Neural cell (in vitro differentiated cells): ENCODE data around the gene APBB2. TPM values are rescaled to one million over a fixed set of nuclear protein-coding genes. Genes with fewer than 3 reads are reported as not detected.

Experiments used
- H2AFZ ChIP-seq: fragments of 200-600, 300-800 bp; sonication (generic), shearing (Covaris generic); 2 replicates; pipeline ENCODE4 v1.6.0; 2014; ENCODE audit warnings: low read depth, mild to moderate bottlenecking, antibody characterized with exemption, low read length, moderate library complexity
- H3F3A ChIP-seq: fragments of 200-600 bp; shearing (Covaris generic); 2 replicates; pipeline ENCODE4 v1.6.1; 2016; ENCODE audit warnings: mild to moderate bottlenecking, moderate library complexity, mixed read lengths, antibody characterized with exemption, low read length; ENCODE audit not compliant: insufficient read depth, poor library complexity, severe bottlenecking
- H3K27ac ChIP-seq: fragments of 200-600, 300-800 bp; sonication (generic), shearing (Covaris generic); 2 replicates; pipeline ENCODE4 v1.5.1; 2014; ENCODE audit warnings: mild to moderate bottlenecking, low read length, moderate library complexity
- H3K27me3 ChIP-seq: fragments of 300-800, 200-600 bp; sonication (generic), shearing (Covaris generic); 2 replicates; pipeline ENCODE4 v1.6.0; 2014; ENCODE audit warnings: mild to moderate bottlenecking, low read depth, low read length, moderate library complexity; ENCODE audit not compliant: insufficient read depth
- H3K36me3 ChIP-seq: fragments of 300-800, 200-600 bp; sonication (generic), shearing (Covaris generic); 2 replicates; pipeline ENCODE4 v1.5.1; 2014; ENCODE audit warnings: mild to moderate bottlenecking, antibody characterized with exemption, low read length, moderate library complexity; ENCODE audit not compliant: insufficient read depth
- H3K4me2 ChIP-seq: fragments of 300-800, 200-600 bp; sonication (generic), shearing (Covaris generic); 2 replicates; pipeline ENCODE4 v1.6.0; 2014; ENCODE audit warnings: mild to moderate bottlenecking, low read length
- H3K4me3 ChIP-seq: fragments of 300-800, 200-600 bp; sonication (generic), shearing (Covaris generic); 2 replicates; pipeline ENCODE4 v1.5.1; 2014; ENCODE audit warnings: mild to moderate bottlenecking, low read length, moderate library complexity
- H3K79me2 ChIP-seq: fragments of 200-600 bp; shearing (Covaris generic); replicated peaks from 2 replicates; pipeline ENCODE4 v1.6.0; 2014; ENCODE audit warnings: mild to moderate bottlenecking, low read length, moderate library complexity; ENCODE audit not compliant: insufficient read depth
- H3K9ac ChIP-seq: fragments of 300-800, 200-600 bp; sonication (generic), shearing (Covaris generic); 2 replicates; pipeline ENCODE4 v1.6.1; 2016; ENCODE audit warnings: mild to moderate bottlenecking, low read length, mixed read lengths
- H3K9me2 ChIP-seq: fragments of 200-600 bp; shearing (Covaris generic); 2 replicates; pipeline ENCODE4 v1.6.1; 2016; ENCODE audit warnings: mild to moderate bottlenecking, low read length, mixed read lengths; ENCODE audit not compliant: insufficient read depth
- H3K9me3 ChIP-seq: fragments of 200-600, 300-800 bp; sonication (generic), shearing (Covaris generic); 2 replicates; pipeline ENCODE4 v1.6.1; 2016; ENCODE audit warnings: mild to moderate bottlenecking, mixed run types, low read length, moderate library complexity, mixed read lengths
- H4K20me1 ChIP-seq: fragments of 200-600 bp; shearing (Covaris generic); 2 replicates; pipeline ENCODE4 v1.6.1; 2016; ENCODE audit warnings: mild to moderate bottlenecking, mixed run types; ENCODE audit not compliant: insufficient read depth
- CTCF ChIP-seq: fragments of 450-650 bp; IDR thresholded peaks from 2 replicates; pipeline ENCODE4 v1.5.1; 2014; ENCODE audit warnings: antibody characterized with exemption, mild to moderate bottlenecking, moderate library complexity; ENCODE audit not compliant: poor library complexity, severe bottlenecking
- EP300 ChIP-seq: fragments of 450-650 bp; conservative IDR thresholded peaks from 2 replicates; pipeline ENCODE4 v1.6.1; 2014; ENCODE audit warnings: antibody characterized with exemption, mild to moderate bottlenecking, moderate library complexity; ENCODE audit not compliant: poor library complexity, severe bottlenecking
- EZH2 ChIP-seq: fragments of 200-600, 300-800 bp; shearing (Covaris generic), sonication (generic); IDR thresholded peaks from 2 replicates; pipeline ENCODE4 v1.6.1; 2014; ENCODE audit warnings: antibody characterized with exemption, low read length, borderline replicate concordance, mild to moderate bottlenecking; ENCODE audit not compliant: insufficient read depth, poor library complexity, severe bottlenecking
- MXI1 ChIP-seq: fragments of 450-650 bp; conservative IDR thresholded peaks from 2 replicates; pipeline ENCODE4 v1.6.1; 2014; ENCODE audit warnings: antibody characterized with exemption, mild to moderate bottlenecking; ENCODE audit not compliant: poor library complexity, severe bottlenecking
- POLR2AphosphoS5 ChIP-seq: IDR thresholded peaks from 2 replicates; pipeline ENCODE4 v1.6.1; 2012
- RAD21 ChIP-seq: fragments of 450-650 bp; conservative IDR thresholded peaks from 2 replicates; pipeline ENCODE4 v1.6.1; 2014; ENCODE audit warnings: antibody characterized with exemption, mild to moderate bottlenecking, moderate library complexity
- REST ChIP-seq: IDR thresholded peaks from 2 replicates; pipeline ENCODE4 v1.6.1; 2012; ENCODE audit warnings: borderline replicate concordance
- SMC3 ChIP-seq: fragments of 450-650 bp; conservative IDR thresholded peaks from 2 replicates; pipeline ENCODE4 v1.6.1; 2014; ENCODE audit warnings: antibody characterized with exemption, mild to moderate bottlenecking, moderate library complexity; ENCODE audit not compliant: poor library complexity
- TAF1 ChIP-seq: IDR thresholded peaks from 2 replicates; pipeline ENCODE4 v1.6.1; 2012; ENCODE audit warnings: low read depth
- polyA plus RNA-seq: library from polyadenylated mRNA; depleted of rRNA; stranded (reverse); fragments of >200 nt; gene quantifications from 2 replicates; pipeline ENCODE4 v1.2.3, GENCODE V29; 2014

APBB2 gene
- polyA plus RNA-seq, 1 donor from 2014 or later, result 41.9 TPM

- Histone ChIP-seq H3F3A (peaks cover 11% of the 10 kb centered on the region), H3K9ac (peak overlapping the region; percentile 98), H3K9me2 (no peaks in the 10 kb centered on the region), H3K27ac (peak overlapping the region; percentile 98), H4K20me1 (peaks cover 38% of the 10 kb centered on the region), H3K27me3 (no peaks in the 10 kb centered on the region), H2AFZ (no peak overlapping the region), H3K4me2 (peak overlapping the region; percentile 93), H3K36me3 (peaks cover 23% of the 10 kb centered on the region), H3K9me3 (no peaks in the 10 kb centered on the region), H3K79me2 (peaks cover 46% of the 10 kb centered on the region), H3K4me3 (peak overlapping the region; percentile 89)
- TF ChIP-seq CTCF (no peak), SMC3 (no peak), MXI1 (no peak), RAD21 (no peak), TAF1 (no peak), EZH2 (no peak), EP300 (no peak), REST (no peak), POLR2AphosphoS5 (no peak)
These were observed 43.6 kb upstream of the APBB2 start for GRCh38 chr4:41257906-41258305.

GRCh38 chr4:41257257-41257901 is 43.0 kb upstream of the APBB2 start:
- H4K20me1 ChIP-seq, result peaks cover 38% of the 10 kb centered on the region
- peaks cover 46% of the 10 kb centered on the region for H3K79me2 ChIP-seq
- H3K4me3 ChIP-seq, result peak overlapping the region; percentile 89
- H3K4me2 ChIP-seq, result peak overlapping the region; percentile 93
- TF ChIP-seq MXI1 (peak; percentile 97), RAD21 (no peak), EP300 (no peak)
- peaks cover 18% of the 10 kb centered on the region for H3K36me3 ChIP-seq
- no peaks in the 10 kb centered on the region for H3K9me2 ChIP-seq
- H2AFZ ChIP-seq, result peak overlapping the region; percentile 24
- H3K27ac ChIP-seq, result peak overlapping the region; percentile 98
- peak overlapping the region; percentile 98 for H3K9ac ChIP-seq
- no peaks in the 10 kb centered on the region for H3K27me3 ChIP-seq
- H3F3A ChIP-seq, result peaks cover 11% of the 10 kb centered on the region
- no peaks in the 10 kb centered on the region for H3K9me3 ChIP-seq
